ENCODE data around the gene PRPSAP1.

DNA sequence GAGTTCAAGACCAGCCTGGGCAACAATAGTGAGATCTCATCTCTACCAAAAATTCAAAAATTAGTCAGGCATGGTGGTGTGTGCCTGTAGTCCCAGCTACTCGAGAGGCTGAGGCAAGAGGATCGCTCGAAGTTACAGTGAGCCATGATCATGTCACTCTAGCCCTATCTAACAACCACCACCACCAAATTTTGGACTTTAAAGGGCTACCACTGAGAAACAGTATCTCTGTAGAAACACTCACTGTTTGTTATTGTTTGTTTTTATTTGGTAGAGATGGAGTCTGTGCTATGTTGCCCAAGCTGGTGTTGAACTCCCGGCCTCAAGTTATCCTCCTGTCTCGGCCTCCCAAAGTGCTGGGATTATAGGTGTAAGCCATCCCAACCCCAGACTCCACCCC, 89.8 kb downstream of the PRPSAP1 start:
- no peak for TF ChIP-seq CTCF (IDR thresholded peaks at IDR 0.05)
- TF ChIP-seq POLR2A (IDR thresholded peaks at IDR 0.05), result no peak

Measured in adrenal gland (tissue), 5 donors.